ENCODE measurements around the gene DOC2B.

Gene DOC2B

GRCh38 chr17:182050-182751 lies 751 bp upstream of the DOC2B start:
- no peak overlapping the region for H3K4me3 ChIP-seq (ENCODE audit: low read length)
- H3K9me3 ChIP-seq (ENCODE audit: control insufficient read depth, insufficient read depth, low read length), result no peaks in the 10 kb centered on the region
- H3K4me2 ChIP-seq (ENCODE audit: low read length), result no peak overlapping the region
- no peaks in the 10 kb centered on the region for H3K9me2 ChIP-seq (replicated peaks; ENCODE audit: control insufficient read depth, low read length)
- H3F3A ChIP-seq (ENCODE audit: control insufficient read depth, insufficient read depth), result no peaks in the 10 kb centered on the region
- no peaks in the 10 kb centered on the region for H4K20me1 ChIP-seq (ENCODE audit: control insufficient read depth, insufficient read depth, low read depth, low read length)
- H3K79me2 ChIP-seq (ENCODE audit: control insufficient read depth, low read length), result no peaks in the 10 kb centered on the region
- TF ChIP-seq CTCF (IDR thresholded peaks at IDR 0.05; ENCODE audit: low read depth, low read length, poor library complexity, severe bottlenecking) (no peak), EZH2phosphoT487 (IDR thresholded peaks at IDR 0.05; ENCODE audit: borderline replicate concordance, low read length) (no peak)
- H3K36me3 ChIP-seq (ENCODE audit: control insufficient read depth, low read length), result no peaks in the 10 kb centered on the region
- no peak overlapping the region for H3K27ac ChIP-seq (ENCODE audit: low read depth, low read length)
- H3K4me1 ChIP-seq (ENCODE audit: control insufficient read depth, low read length), result no peaks in the 10 kb centered on the region
- no peaks in the 10 kb centered on the region for H3K27me3 ChIP-seq (ENCODE audit: control insufficient read depth, low read length)

- no peak for TF ChIP-seq CTCF (IDR thresholded peaks at IDR 0.05; ENCODE audit: low read depth, low read length, poor library complexity, severe bottlenecking)
- TF ChIP-seq EZH2phosphoT487 (IDR thresholded peaks at IDR 0.05; ENCODE audit: borderline replicate concordance, low read length), result no peak
- Histone ChIP-seq H3K4me3 (ENCODE audit: low read length) (no peak overlapping the region), H3F3A (ENCODE audit: control insufficient read depth, insufficient read depth) (no peaks in the 10 kb centered on the region), H3K9me2 (replicated peaks; ENCODE audit: control insufficient read depth, low read length) (no peaks in the 10 kb centered on the region), H3K27me3 (ENCODE audit: control insufficient read depth, low read length) (no peaks in the 10 kb centered on the region), H3K9me3 (ENCODE audit: control insufficient read depth, insufficient read depth, low read length) (no peaks in the 10 kb centered on the region), H4K20me1 (ENCODE audit: control insufficient read depth, insufficient read depth, low read depth, low read length) (no peaks in the 10 kb centered on the region), H3K27ac (ENCODE audit: low read depth, low read length) (no peak overlapping the region), H3K36me3 (ENCODE audit: control insufficient read depth, low read length) (no peaks in the 10 kb centered on the region), H3K4me2 (ENCODE audit: low read length) (no peak overlapping the region), H3K79me2 (ENCODE audit: control insufficient read depth, low read length) (no peaks in the 10 kb centered on the region), H3K4me1 (ENCODE audit: control insufficient read depth, low read length) (no peaks in the 10 kb centered on the region)
Measured at GRCh38 chr17:180381-181244, 837 bp downstream of the DOC2B start.

GRCh38 chr17:179781-180380 lies 1.6 kb downstream of the DOC2B start:
- H3K4me2 ChIP-seq (ENCODE audit: low read length), result no peak overlapping the region
- H3K27me3 ChIP-seq (ENCODE audit: control insufficient read depth, low read length), result no peaks in the 10 kb centered on the region
- H3K4me3 ChIP-seq (ENCODE audit: low read length), result no peak overlapping the region
- no peaks in the 10 kb centered on the region for H3K9me3 ChIP-seq (ENCODE audit: control insufficient read depth, insufficient read depth, low read length)
- H3F3A ChIP-seq (ENCODE audit: control insufficient read depth, insufficient read depth), result no peaks in the 10 kb centered on the region
- H3K27ac ChIP-seq (ENCODE audit: low read depth, low read length), result no peak overlapping the region
- H3K36me3 ChIP-seq (ENCODE audit: control insufficient read depth, low read length), result no peaks in the 10 kb centered on the region
- H3K79me2 ChIP-seq (ENCODE audit: control insufficient read depth, low read length), result no peaks in the 10 kb centered on the region
- TF ChIP-seq CTCF (IDR thresholded peaks at IDR 0.05; ENCODE audit: low read depth, low read length, poor library complexity, severe bottlenecking) (no peak), EZH2phosphoT487 (IDR thresholded peaks at IDR 0.05; ENCODE audit: borderline replicate concordance, low read length) (no peak)
- no peaks in the 10 kb centered on the region for H4K20me1 ChIP-seq (ENCODE audit: control insufficient read depth, insufficient read depth, low read depth, low read length)
- no peaks in the 10 kb centered on the region for H3K9me2 ChIP-seq (replicated peaks; ENCODE audit: control insufficient read depth, low read length)
- H3K4me1 ChIP-seq (ENCODE audit: control insufficient read depth, low read length), result no peaks in the 10 kb centered on the region

Measured in DOHH2 (cell line).